SK-N-SH treated with all-trans-retinoic acid at 6 μM for 48 hours (cell line): ENCODE results near the gene KDM2B.

Experiments used
- ATAC-seq: fragments of 200-7000 bp; cut with Tn5 transposase; 3 replicates; pipeline ENCODE4 v1.9.1; 2020; ENCODE audit warnings: mild to moderate bottlenecking, moderate library complexity
- ARNTL ChIP-seq: fragments of 450-650 bp; formaldehyde crosslinking; IDR thresholded peaks from 2 replicates; pipeline ENCODE4 v1.5.0; 2020; ENCODE audit warnings: low read depth, mild to moderate bottlenecking, moderate library complexity, borderline replicate concordance
- BACH2 ChIP-seq: fragments of 250-450 bp; sonication (Bioruptor Pico); IDR thresholded peaks from 2 replicates; pipeline ENCODE4 v1.9.0; 2021; ENCODE audit warnings: mild to moderate bottlenecking, borderline replicate concordance
- ESRRG ChIP-seq: fragments of 250-450 bp; sonication (Bioruptor Pico); IDR thresholded peaks from 2 replicates; pipeline ENCODE4 v1.6.1; 2021; ENCODE audit warnings: mild to moderate bottlenecking
- GLIS3 ChIP-seq: fragments of 250-450 bp; sonication (Bioruptor Pico); IDR thresholded peaks from 2 replicates; pipeline ENCODE4 v1.5.0; 2020; ENCODE audit warnings: mild to moderate bottlenecking, moderate library complexity
- ISL1 ChIP-seq: fragments of 250-450 bp; sonication (Bioruptor Pico); IDR thresholded peaks from 2 replicates; pipeline ENCODE4 v2.1.2; 2022; ENCODE audit warnings: mild to moderate bottlenecking, moderate library complexity
- OSR1 ChIP-seq: fragments of 250-450 bp; sonication (Bioruptor Pico); IDR thresholded peaks from 2 replicates; pipeline ENCODE4 v1.8.0; 2022; ENCODE audit warnings: moderate library complexity, mild to moderate bottlenecking, inconsistent platforms
- PPARA ChIP-seq: fragments of 250-450 bp; sonication (Bioruptor Pico); IDR thresholded peaks from 2 replicates; pipeline ENCODE4 v1.5.0; 2020; ENCODE audit warnings: mild to moderate bottlenecking, borderline replicate concordance
- RARB ChIP-seq: fragments of 250-450 bp; sonication (Bioruptor Pico); IDR thresholded peaks from 2 replicates; pipeline ENCODE4 v1.8.0; 2021; ENCODE audit warnings: mild to moderate bottlenecking, moderate library complexity
- SNAI2 ChIP-seq: fragments of 250-450 bp; sonication (Bioruptor Pico); IDR thresholded peaks from 2 replicates; pipeline ENCODE4 v1.5.0; 2020; ENCODE audit warnings: mild to moderate bottlenecking, moderate library complexity
- TCF4 ChIP-seq: fragments of 250-450 bp; sonication (Bioruptor Pico); IDR thresholded peaks from 2 replicates; pipeline ENCODE4 v1.8.0; 2021; ENCODE audit warnings: mild to moderate bottlenecking, moderate library complexity, borderline replicate concordance
- TOX ChIP-seq: fragments of 250-450 bp; sonication (Bioruptor Pico); IDR thresholded peaks from 2 replicates; pipeline ENCODE4 v1.8.0; 2021; ENCODE audit warnings: mild to moderate bottlenecking, moderate library complexity, borderline replicate concordance
- ZC3H10 ChIP-seq: fragments of 250-450 bp; sonication (Bioruptor Pico); IDR thresholded peaks from 2 replicates; pipeline ENCODE4 v1.5.1; 2021; ENCODE audit warnings: mild to moderate bottlenecking, moderate library complexity
- TF ChIP-seq, protein P1 (sequence below): fragments of 250-450 bp; sonication (Bioruptor Pico); IDR thresholded peaks from 2 replicates; pipeline ENCODE4 v1.8.0; 2020; ENCODE audit warnings: mild to moderate bottlenecking, moderate library complexity, borderline replicate concordance
- TF ChIP-seq, protein P2 (sequence below): fragments of 250-450 bp; sonication (Bioruptor Pico); IDR thresholded peaks from 2 replicates; pipeline ENCODE4 v1.5.1; 2021; ENCODE audit warnings: mild to moderate bottlenecking, moderate library complexity
- TF ChIP-seq, protein P3 (sequence below): fragments of 250-450 bp; sonication (Bioruptor Pico); IDR thresholded peaks from 2 replicates; pipeline ENCODE4 v1.8.0; 2021; ENCODE audit warnings: low read depth, mild to moderate bottlenecking, moderate library complexity, borderline replicate concordance

KDM2B gene

DNA sequence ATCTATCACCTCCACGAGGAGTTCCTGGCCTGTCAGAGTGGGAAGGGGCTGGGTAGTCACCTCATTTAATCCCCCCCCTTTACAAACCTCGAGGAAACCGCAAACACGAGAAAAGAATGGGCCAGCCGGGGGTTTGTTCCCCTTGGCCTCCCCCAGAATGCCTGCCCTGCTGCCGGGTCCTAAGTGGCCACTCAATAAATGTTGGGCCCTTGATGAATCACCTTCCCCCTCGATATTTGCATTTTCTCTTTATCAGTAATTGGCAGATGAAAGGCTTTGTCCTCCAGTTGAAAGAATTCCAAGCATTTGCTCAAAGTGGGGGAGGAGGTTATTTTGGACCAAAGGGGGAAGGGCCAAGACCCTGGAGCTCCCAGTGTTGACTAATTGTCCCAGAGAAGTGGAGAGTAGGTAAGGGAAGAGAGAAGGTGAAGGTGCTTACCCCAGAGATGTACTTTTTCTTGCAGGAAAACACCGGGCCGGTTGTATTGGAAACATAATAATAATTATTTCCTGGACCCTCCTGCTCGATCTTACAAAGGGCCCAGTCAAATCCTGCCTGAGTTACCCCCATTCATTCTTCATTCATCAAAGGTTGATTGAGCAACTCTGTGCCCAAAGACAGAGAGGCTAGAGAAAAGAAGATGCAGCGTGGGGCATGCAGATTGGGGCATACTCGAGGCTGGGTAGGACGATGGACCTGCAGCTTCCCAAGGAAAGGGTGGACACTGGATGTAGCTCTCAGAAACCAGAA, 1.9 kb upstream of the KDM2B start:
- TF ChIP-seq TCF4 (CRISPR knock-in tag) (no peak), ISL1 (CRISPR knock-in tag) (no peak), TOX (no peak), BACH2 (no peak), GLIS3 (CRISPR knock-in tag) (no peak)
- TF ChIP-seq, all 23 proteins: peak for 0
- no peak for ATAC-seq

DNA sequence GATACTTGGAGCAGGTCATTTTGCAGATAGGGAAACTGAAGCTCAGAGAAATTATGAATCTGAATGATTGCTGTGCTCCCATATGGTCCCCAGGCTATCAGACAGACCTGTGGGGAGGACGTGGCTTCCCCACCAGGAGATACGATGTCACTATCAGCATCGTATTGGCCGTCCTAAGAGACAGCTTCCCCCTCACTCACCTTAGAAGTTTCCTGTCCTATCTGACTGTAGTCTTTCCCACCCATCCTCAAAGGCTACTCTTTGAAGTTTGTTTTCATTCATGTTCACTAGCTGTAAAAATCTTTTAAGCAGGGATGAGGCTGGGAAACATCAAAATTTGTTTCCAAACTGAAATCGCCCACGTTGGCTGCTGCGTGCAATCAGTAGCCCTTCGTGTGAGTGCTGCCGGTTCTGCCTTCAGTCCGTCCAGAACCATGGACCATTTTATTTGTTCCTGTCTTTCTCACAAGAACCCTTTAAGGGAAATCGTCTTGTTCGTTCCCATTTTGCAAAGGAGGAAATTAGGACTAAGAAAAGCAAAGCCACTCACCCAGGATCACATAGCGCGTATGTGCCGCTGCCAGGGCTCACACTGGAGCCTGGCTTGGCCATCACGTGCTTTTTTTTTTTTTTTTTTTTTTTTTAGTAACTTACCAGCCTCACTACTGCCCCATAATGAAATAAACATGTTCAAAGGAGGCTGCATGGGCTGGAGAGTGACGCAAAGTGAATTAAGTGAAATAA, 1.0 kb upstream of the KDM2B start:
- no peak for TF ChIP-seq ARNTL
- TF ChIP-seq, all 23 proteins: peak for 0
- peak; percentile 70 for ATAC-seq

DNA sequence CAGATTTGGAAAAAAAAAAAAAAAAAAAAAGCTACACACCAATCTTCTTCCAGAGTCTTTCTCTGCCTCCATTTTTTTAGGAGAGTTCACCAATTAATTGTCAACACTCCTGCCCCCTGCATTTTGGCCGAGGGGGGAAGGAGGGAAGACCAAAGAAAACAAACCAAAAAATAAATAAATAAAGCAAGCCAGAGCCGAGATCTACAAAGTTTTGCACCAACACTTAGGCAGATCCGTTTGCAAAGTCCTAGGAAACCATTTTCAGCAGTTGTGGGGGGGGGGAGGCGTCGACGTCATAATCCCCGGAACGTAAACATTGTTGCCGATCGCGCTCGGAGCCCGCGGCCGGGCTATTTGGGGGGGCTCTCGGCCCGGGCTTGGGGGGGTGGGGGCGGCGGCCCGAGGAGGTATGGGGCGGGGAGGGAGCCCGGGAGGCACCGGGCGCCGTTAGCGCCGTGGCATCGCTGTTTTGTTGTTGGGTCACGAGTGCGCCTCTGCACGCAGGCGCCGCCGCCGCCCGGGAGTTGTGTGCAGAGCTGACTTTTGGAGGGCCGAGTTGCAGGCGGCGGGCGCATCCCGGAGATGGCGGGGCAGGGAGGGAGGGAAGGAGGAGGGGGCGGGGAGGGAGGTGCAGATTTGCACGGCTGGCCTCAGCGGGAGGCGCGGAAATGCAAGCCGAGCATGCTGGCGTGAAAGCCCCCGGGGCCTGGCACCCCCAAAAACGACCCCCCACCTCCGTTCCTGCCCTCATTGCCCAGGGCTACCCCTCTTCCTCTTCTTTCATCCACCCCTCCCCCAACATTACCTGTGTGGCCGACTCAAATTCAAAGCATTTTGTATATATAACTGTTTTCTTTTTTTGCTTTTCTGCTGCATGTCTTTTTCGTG, 598 bp downstream of the KDM2B start:
- peak; percentile 68 for ATAC-seq
- no peak for TF ChIP-seq ARNTL
- TF ChIP-seq, protein P1, sequence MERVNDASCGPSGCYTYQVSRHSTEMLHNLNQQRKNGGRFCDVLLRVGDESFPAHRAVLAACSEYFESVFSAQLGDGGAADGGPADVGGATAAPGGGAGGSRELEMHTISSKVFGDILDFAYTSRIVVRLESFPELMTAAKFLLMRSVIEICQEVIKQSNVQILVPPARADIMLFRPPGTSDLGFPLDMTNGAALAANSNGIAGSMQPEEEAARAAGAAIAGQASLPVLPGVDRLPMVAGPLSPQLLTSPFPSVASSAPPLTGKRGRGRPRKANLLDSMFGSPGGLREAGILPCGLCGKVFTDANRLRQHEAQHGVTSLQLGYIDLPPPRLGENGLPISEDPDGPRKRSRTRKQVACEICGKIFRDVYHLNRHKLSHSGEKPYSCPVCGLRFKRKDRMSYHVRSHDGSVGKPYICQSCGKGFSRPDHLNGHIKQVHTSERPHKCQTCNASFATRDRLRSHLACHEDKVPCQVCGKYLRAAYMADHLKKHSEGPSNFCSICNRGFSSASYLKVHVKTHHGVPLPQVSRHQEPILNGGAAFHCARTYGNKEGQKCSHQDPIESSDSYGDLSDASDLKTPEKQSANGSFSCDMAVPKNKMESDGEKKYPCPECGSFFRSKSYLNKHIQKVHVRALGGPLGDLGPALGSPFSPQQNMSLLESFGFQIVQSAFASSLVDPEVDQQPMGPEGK (CRISPR knock-in tag) = 0 out of 2 replicates have a peak, but pooled peaks have one; percentile 23

DNA sequence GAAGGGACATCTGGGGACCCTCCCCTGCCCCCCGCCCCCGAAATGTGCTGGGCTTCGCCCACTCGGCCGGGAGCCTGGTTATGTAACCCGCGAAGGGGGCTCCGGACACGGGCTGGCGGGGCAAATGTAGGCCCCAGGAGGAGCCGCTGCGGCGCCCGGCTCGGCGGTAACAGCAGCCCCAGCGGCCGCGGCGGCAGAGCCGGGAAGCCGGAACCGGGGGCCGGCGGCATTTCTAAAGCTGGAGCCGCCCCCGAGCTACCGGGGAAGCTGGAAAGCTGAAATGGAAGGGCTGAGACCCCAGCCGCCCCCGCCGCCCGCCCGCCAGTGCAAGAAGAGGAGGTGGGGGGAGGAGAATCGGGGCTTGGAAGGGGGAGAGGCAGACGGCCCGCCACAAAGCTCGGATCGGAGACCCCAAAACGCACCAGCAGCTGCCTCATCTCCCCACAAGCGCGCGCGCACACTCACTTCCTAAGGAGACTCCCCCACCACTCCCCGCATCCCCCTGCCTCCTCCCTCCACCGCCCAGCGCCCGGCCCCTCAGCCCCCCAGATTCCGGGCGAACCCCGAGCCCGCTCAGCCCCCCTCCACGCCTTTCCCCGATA, 1.5 kb downstream of the KDM2B start:
- no peak for ATAC-seq
- TF ChIP-seq, protein P2, sequence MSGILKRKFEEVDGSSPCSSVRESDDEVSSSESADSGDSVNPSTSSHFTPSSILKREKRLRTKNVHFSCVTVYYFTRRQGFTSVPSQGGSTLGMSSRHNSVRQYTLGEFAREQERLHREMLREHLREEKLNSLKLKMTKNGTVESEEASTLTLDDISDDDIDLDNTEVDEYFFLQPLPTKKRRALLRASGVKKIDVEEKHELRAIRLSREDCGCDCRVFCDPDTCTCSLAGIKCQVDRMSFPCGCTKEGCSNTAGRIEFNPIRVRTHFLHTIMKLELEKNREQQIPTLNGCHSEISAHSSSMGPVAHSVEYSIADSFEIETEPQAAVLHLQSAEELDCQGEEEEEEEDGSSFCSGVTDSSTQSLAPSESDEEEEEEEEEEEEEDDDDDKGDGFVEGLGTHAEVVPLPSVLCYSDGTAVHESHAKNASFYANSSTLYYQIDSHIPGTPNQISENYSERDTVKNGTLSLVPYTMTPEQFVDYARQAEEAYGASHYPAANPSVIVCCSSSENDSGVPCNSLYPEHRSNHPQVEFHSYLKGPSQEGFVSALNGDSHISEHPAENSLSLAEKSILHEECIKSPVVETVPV = no peak
- no peak for TF ChIP-seq OSR1 (CRISPR knock-in tag)
- TF ChIP-seq PPARA (CRISPR knock-in tag) = no peak
- no peak for TF ChIP-seq GLIS3 (CRISPR knock-in tag)

DNA sequence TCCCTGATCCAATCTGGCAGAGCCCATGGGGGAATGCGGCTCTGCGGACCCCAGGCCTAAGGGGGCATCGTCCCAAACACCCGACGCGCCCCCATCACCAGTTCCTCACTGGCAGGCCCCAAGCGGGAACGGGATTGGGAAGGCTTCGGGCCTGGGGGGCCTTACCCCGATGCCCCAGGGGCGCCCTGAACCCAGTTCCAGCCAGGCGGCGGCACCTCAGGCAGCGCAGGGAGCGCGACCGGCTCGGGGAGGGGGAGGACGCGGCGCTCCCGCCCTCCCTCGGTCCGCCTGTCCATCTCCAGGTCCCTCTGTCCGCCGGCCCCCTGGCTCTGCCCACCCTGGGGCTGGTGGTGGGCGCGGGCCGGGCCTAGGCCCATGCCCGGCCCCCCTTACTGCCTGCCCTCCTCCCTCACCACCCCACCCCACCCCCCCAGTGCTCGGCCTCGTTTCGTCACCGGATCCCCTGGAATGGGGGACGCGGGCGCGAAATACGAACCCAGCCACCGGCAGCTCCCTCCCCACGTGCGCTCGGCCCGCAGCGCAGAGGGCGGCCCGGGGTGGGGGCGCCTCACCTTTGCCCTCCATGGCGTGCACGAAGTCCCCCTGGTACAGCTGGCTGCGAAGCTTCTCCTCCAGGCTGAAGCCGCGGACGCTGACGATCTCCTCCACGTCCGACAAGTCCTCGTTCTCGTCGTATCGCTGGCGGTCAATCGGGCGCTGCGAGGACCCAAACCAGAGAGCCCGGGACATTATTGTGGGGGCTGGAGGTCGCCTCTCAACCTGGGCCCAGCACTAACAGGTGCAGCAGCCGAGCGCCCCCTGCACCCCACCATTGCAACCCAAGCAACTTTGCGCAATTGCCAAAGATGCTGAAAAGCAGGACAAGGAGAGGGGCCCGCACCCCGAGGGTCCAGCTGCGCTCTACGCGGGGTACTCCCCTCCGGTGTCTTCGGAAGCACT, 2.3 kb downstream of the KDM2B start:
- TF ChIP-seq, protein P3, sequence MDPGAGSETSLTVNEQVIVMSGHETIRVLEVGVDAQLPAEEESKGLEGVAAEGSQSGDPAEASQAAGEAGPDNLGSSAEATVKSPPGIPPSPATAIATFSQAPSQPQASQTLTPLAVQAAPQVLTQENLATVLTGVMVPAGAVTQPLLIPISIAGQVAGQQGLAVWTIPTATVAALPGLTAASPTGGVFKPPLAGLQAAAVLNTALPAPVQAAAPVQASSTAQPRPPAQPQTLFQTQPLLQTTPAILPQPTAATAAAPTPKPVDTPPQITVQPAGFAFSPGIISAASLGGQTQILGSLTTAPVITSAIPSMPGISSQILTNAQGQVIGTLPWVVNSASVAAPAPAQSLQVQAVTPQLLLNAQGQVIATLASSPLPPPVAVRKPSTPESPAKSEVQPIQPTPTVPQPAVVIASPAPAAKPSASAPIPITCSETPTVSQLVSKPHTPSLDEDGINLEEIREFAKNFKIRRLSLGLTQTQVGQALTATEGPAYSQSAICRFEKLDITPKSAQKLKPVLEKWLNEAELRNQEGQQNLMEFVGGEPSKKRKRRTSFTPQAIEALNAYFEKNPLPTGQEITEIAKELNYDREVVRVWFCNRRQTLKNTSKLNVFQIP = no peak
- TF ChIP-seq RARB (CRISPR knock-in tag) = no peak

DNA sequence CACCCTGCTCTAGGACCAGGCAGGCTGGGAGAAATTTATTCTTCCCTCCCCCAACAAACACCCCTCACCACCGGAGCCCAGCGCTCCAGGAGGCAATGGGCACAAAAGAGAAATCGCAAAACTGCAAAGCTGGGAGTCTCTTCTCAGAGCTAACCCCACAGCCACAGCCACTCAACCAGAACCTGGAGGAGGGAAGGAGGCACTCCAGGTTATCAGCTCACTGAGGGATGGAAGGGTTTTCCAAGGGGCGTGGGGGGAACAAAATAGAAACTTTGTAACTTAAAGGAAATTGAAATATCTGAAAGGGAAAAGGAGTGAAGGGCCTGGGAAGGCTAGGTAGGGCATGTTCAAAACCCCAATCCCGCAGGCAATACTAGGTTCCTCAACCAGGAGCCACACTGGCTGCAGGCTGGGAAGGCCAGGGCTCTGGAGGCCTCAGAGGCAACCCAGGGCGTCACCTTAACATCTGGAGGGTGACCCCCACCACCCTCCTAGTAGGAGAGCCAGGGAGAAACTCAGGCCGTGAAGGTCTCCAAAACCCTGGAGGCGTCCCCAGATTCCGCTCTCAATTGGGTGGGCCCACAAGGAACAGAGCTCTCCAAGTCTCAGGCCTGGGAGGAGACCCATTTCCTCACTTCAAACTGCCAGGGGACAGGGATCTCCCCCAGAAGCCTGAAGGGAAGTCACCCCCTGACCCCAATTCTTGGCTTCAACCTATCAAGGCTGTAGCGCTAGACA, 3.2 kb downstream of the KDM2B start:
- TF ChIP-seq PPARA (CRISPR knock-in tag) (no peak), RARB (CRISPR knock-in tag) (no peak), TOX (no peak), ESRRG (no peak), SNAI2 (CRISPR knock-in tag) (no peak), ZC3H10 (CRISPR knock-in tag) (no peak)
- TF ChIP-seq, protein P1 (CRISPR knock-in tag) = no peak
- TF ChIP-seq, protein P2 = no peak

More for the DNA sequence above, 2.3 kb downstream of the KDM2B start:
- ATAC-seq = no peak

More for the DNA sequence above, 3.2 kb downstream of the KDM2B start:
- ATAC-seq = no peak
